Muscle of arm (tissue), 14 donors: ENCODE data around the gene TMED1. TPM values are rescaled to one million over a fixed set of nuclear protein-coding genes. Genes with fewer than 3 reads are reported as not detected.
"Not testable (repeated sequence)": the region's sequence is repeated elsewhere in the genome, so short reads cannot be mapped to it uniquely, and the experiment has no call there.

Source experiments
- DNase-seq: peaks from one replicate; pipeline ENCODE4 v3.0.0-alpha.2; 2013
- long read RNA-seq, 11 donors: transcript quantifications; one replicate each; lab custom pipeline, GENCODE V29; 2026
- polyA plus RNA-seq, 12 donors: library from polyadenylated mRNA; unstranded; fragments of 120-200 nt; gene quantifications; one replicate each; pipeline ENCODE4 v1.2.1, GENCODE V29; 2013; ENCODE audit not compliant: insufficient read length in 12 of 12

Gene TMED1, protein sequence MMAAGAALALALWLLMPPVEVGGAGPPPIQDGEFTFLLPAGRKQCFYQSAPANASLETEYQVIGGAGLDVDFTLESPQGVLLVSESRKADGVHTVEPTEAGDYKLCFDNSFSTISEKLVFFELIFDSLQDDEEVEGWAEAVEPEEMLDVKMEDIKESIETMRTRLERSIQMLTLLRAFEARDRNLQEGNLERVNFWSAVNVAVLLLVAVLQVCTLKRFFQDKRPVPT
- 10 to 100 TPM in 11 of 12 donors, not detected in 1; 23.9 to 39.4 (median 29.5) TPM for polyA plus RNA-seq
- long read RNA-seq, donor 1, transcript TMED1-201 (4 exons, 1,340 nt), result major isoform, 16 of 16 reads
- long read RNA-seq, donor 1, partial matches to known transcripts, result 0 of 16 reads
- long read RNA-seq, donor 1, other reads (novel, unspliced or antisense), result 0 of 16 reads
- long read RNA-seq, donor 2, transcript TMED1-201 (4 exons, 1,340 nt), result major isoform, 29 of 29 reads
- long read RNA-seq, donor 2, partial matches to known transcripts, result 0 of 29 reads
- long read RNA-seq, donor 2, other reads (novel, unspliced or antisense), result 0 of 29 reads
- long read RNA-seq, donor 3, partial matches to known transcripts, result 0 of 5 reads
- long read RNA-seq, donor 3, other reads (novel, unspliced or antisense), result 0 of 5 reads
- long read RNA-seq, donor 4, transcript TMED1-201 (4 exons, 1,340 nt), result major isoform, 5 of 5 reads
- long read RNA-seq, donor 4, partial matches to known transcripts, result 0 of 5 reads
- long read RNA-seq, donor 4, other reads (novel, unspliced or antisense), result 0 of 5 reads
- long read RNA-seq, donor 5, transcript TMED1-201 (4 exons, 1,340 nt), result major isoform, 28 of 29 reads
- long read RNA-seq, donor 5, partial matches to known transcripts, result 0 of 29 reads
- long read RNA-seq, donor 5, other reads (novel, unspliced or antisense), result 0 of 29 reads
- long read RNA-seq, donor 6, transcript TMED1-201 (4 exons, 1,340 nt), result major isoform, 14 of 14 reads
- long read RNA-seq, donor 6, partial matches to known transcripts, result 0 of 14 reads
- long read RNA-seq, donor 6, other reads (novel, unspliced or antisense), result 0 of 14 reads
- long read RNA-seq, donor 7, transcript TMED1-201 (4 exons, 1,340 nt), result major isoform, 8 of 8 reads
- long read RNA-seq, donor 7, partial matches to known transcripts, result 0 of 8 reads
- long read RNA-seq, donor 7, other reads (novel, unspliced or antisense), result 0 of 8 reads
- long read RNA-seq, donor 8, transcript TMED1-201 (4 exons, 1,340 nt), result major isoform, 20 of 20 reads
- long read RNA-seq, donor 8, partial matches to known transcripts, result 0 of 20 reads
- long read RNA-seq, donor 8, other reads (novel, unspliced or antisense), result 0 of 20 reads
- long read RNA-seq, donor 9, transcript TMED1-201 (4 exons, 1,340 nt), result major isoform, 15 of 15 reads
- long read RNA-seq, donor 9, partial matches to known transcripts, result 0 of 15 reads
- long read RNA-seq, donor 9, other reads (novel, unspliced or antisense), result 0 of 15 reads
- long read RNA-seq, donor 10, transcript TMED1-201 (4 exons, 1,340 nt), result major isoform, 15 of 15 reads
- long read RNA-seq, donor 10, partial matches to known transcripts, result 0 of 15 reads
- long read RNA-seq, donor 10, other reads (novel, unspliced or antisense), result 0 of 15 reads
- long read RNA-seq, donor 11, transcript TMED1-201 (4 exons, 1,340 nt), result major isoform, 25 of 25 reads
- long read RNA-seq, donor 11, partial matches to known transcripts, result 0 of 25 reads
- long read RNA-seq, donor 11, other reads (novel, unspliced or antisense), result 0 of 25 reads

DNA sequence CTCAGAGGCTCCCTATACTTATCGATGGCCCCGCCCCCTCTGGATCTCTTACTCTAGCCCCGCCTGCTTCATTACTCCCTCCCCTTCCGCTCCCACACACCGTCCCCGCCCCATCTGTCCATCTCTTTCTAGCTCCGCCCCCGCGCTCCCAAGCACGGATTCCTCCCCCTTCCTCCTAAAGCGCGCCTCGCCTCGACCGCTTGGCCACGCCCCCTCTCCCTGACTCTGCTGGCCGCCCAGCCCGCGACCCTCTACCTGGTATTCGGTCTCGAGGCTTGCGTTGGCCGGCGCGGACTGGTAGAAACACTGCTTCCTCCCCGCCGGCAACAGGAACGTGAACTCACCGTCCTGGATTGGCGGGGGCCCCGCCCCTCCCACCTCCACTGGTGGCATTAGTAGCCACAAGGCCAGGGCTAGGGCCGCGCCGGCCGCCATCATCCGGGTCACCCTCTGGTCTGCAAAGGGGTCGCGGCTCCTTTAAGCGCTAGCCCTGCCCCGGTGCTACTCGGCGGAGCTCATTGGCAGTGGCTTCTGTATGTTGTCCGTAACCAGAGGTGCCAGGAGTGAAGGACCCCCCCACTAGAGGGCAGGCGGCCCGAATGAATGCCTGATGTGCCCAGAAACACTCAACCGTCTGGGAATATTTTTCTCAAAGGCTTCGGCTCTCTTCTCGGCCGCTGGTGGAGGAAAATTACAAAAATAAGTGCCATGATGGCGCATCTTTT lies at the start of gene TMED1:
TSS of gene TMED1 (minus strand) at position 459 of the 725 bp plus-strand sequence. CDS start at position 438, 21 bp downstream.
- peak; percentile 98 for DNase-seq

DNA sequence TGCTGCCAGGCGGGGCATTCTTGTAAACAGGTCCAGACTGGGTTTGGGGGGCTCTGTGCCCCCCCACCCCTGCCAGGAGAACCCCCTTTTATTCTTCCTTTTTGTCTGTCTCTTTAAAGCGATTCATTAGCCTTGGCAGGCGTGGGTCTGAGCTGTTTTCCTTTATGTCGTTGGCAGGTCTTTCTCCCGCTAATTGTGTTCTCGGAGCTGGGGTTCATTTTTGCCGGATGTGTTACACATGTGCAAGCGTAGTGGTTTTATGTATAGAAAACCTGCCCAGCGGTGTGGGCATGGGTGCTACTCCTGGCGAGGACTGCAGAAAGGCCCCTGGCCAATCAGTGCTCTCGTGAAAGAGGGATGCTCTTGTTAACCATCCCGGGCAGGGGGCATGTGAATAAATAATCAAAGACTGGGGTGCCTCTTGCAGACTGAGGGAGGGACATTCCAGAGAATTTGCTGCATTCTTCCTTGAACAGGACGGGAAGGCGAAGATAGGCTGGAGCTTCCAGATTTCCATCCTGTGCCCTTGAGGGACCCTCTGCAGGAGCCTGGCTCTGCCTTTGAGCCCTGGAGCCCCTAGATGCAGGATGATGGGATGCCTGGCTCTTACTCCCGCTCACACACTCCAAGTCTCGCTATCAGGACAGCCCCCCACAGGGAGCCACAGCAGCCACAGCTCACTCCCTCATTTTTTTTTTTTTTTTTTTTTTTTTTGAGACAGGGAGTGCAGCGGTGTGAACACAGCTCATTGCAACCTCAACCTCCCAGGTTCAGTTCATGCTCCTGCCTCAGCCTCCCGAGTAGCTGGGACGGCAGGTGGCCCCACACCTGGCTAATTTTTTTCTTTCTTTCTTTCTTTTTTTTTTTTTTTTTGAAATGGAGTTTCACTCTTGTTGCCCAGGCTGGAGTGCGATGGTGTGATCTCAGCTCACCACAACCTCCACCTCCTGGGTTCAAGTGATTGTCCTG lies 49.5 kb upstream of the TMED1 start:
- no peak for DNase-seq

DNA sequence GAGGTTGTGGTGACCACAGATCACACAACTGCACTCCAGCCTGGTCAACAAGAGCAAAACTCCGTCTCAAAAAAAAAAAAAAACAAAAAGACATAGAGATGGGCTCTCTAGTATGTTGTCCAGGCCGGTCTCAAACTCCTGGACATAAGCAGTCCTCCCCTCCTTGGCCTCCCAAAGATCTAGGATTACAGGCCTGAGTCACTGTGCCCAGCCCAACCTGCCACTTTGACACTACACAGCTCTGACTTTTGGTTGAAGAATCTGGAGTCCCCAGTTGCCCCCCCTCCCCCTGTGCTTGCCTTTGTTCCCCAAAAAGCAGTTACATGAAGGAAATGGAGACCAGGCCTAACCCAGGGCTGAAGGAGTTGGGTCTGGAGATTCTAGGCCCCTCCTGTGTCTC lies 48.3 kb upstream of the TMED1 start:
- DNase-seq, result no peak

DNA sequence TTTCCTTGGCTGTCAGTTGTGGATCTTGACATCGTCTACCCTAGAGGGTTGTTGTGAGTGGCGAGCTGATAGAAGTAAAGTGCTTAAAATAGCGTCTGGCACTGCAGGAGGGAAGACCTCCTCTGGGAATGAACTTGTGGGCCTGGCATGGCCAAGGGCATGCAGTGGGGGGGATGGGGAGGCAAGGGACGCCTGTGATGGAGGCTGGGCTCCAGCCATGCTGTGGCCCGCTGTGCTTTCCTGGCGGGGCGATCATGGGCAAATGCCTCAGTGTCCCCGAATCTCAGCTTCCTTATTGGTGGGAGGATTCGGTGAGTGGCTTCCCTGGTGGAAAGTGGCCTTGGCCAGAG lies 46.1 kb upstream of the TMED1 start:
- no peak for DNase-seq

DNA sequence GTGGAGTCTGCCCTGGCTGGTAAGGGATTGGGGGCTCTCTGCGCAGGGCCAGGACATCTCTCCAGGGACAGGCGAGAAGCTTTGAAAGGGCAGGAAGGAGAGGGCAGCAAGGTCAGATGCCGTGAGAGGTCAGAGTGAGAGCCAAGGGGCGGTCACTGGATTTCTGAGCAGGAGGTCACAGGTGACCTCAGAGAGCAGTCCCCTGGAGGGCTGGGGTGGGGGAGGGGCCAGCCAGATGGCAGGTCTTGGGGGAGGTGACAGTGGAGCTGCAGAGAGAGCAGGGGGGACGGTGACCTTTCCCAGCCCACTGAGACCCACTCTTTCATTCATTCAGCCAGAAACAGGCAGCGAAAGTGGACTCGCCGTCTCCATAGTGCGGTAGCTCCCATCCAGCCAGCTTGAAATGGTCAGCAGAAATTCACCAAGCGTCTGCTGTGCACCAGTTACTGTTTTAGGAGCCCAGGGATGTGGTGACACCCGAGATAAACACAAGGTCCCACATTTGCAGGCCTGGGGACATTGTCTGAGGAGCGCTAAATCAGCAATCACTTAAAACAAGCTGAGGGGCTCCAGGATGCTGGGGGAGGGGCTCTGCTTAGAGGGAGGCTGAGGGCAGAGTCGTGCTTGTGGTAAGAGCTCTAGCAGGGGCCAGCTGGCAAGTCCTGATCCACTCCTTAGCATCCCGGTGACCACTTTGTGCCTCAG lies 45.5 kb upstream of the TMED1 start:
- DNase-seq, result no peak

DNA sequence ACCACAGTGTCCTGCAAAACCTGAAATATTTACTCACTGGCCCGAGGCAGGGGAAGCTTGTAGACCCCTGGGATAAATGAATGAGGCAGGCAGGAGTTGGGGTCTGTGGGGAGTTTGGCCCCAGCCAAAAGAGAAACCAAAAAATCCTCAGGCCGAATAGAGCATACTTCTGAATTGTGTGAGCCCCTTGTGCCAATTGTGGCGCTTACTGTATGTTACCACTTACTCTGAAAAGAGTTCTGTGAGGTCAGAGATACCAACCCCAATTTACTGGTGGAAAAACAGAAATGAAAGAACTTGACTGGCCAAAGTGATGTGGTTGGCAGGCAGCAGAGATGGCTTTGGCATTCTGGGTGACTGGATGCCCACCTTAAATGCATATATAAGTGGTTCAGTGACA lies 42.2 kb upstream of the TMED1 start:
- DNase-seq, result no peak

DNA sequence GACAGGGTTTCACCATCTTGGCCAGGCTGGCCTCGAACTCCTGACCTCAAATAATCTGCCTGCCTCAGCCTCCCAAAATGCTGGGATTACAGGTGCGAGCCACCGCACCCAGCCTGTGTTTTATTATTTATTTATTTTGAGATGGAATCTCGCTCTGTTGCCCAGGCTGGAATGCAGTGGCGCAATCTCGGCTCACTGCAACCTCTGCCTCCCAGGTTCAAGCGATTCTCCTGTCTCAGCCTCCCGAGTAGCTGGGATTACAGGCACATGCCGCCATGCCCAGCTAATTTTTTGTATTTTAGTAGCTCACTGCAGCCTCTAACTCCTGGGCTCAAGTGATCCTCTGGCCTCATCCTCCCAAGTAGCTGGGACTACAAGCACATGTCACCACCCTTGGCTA lies 41.6 kb upstream of the TMED1 start:
- not testable (repeated sequence) for DNase-seq

DNA sequence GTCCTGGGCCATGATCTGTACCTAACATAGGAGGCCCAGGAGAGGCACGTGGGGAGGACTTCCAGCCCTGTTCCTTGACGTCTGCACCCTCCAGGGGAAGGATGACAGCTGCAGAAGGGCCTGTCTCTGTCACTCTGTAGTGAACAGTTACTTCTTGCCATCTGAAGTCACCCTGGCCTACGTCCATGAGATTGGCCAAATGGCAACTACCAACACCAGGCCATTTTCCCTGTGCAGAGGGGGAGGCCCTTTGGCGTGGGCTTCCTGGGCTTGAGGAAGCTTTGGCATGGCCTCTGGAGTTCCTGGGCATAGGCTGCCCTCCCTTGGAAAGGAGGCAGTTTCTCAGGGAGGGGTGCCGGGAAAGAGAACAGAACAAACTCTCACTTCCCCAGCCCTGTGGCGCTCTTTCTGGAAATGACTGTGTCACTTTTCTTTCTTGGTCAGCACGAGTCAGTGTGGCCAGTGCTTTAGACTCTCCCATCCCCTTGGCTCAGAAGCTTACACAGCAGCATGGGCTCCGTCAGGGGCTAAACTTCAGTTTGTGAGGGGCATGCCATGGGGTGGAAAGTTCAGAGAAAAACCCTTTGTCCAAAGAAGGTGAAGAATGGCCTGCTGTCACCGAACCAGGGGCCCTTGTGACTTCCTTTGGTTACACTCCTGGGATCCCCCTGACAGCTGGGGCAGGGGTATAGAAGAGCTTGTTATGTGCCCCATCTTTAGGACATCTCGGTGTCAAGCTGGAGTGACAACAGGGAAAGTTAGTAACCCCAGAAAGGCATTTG lies 40.6 kb upstream of the TMED1 start:
- no peak for DNase-seq

DNA sequence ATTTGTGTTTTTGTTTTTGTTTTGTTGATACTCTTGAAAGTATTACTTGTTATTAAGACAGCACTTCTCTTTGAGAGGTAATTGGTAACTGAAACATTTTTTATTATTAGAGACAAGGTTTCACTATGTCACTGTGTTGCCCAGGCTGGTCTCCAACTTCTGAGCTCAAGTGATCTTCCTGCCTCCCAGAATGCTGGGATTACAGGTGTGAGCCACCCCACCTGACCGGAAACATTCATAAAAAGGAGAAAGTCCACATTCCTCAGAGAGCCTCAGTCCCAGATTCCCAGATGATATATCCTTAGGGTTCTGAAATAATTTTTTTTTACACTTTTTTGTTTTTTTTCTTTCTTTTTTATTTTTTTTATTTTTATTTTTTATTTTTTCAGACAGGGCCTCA lies 38.0 kb upstream of the TMED1 start:
- DNase-seq, result no peak

DNA sequence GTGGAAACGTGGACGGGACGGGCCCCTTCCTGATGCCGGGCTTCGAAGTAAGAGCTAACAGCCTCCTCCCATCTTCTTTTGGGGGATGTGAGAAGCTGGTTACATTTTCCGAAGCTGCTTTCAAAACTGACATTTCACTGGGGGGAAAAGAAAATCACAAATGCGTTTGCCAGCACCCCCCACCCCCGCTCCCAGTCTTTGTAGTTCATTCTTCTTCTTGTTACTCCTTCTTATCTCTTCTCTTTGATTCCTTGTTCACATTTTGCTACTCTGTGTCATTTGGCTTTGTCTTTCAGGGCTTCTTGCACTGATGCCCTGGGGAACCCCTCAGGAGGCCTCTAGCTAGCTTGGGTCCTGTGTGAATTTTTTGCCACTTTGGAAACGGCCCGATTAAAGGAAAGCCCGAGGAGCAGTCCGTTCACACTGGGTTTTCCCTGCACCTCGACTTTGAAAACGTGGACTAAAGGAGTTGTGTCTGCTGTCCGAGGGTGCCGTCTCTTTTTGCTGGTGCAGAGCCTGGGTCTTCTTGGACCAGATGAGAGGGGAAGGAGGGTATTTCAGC lies 36.6 kb upstream of the TMED1 start:
- DNase-seq, result no peak

DNA sequence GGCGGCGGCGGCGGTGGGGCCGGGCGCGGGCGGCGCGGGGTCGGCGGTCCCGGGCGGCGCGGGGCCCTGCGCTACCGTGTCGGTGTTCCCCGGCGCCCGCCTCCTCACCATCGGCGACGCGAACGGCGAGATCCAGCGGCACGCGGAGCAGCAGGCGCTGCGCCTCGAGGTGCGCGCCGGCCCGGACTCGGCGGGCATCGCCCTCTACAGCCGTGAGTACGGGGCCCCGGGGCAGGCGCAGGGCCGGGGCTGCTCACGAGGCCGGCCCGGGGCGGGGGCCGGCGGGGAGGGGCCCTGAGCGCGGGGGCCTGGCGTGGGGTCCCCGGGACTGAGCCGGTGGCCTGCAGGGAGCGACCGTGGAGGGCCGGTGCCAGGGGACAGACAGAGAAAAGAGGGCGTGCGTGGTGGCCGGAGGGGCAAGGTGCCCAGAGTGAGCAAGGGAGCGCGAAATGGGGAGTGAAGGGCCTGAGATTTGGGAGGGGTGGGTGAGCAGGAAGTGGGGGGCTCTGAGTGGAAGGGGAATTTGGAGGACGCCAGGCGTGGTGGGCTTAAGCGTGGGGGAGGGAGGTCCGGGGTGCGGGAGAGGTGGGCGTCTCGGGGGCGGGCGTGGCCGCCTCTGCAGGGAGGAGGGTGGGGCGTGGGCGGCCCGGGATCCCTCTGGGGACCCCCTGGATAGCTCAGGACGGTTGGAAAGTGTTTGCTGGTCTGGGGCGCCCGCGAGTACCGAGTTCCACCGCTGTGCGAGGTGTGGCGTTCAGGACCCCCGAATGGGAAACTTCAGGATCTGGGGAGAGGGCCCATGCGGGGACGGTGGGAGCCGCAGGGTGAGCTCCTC lies 35.9 kb upstream of the TMED1 start:
- no peak for DNase-seq

DNA sequence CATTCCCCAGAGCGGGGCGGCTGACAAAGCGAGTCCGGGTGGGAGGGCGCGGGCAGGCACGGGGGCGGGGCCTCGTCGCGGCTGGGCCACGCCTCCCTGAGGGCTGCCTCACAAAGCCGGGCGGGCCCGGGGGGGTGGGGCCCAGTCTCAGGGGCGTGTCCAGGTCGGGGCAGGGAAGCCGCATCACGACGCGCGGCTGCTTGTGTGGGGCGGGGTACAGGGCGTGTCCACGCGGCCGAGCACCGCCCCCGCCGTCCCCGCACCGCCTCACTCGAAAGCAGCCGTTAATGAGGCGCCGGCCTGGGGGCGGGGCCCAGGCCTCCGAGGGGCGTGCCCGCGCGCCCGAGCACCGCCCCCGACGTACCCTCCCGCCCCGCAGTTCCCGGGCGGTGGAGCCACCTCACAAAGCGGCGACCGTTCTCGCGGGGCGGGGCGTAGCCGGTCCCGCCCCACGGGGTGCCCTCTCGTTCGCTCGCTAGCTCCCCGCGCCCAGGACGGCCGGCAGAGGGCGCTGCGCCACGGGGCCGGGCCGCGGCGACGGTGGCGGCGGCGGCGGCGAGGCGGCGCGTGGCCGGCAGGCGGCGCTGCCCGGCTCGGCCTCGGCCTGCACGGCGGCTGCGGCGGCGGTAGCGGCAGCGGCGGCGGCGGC lies 35.1 kb upstream of the TMED1 start, which contains the start of gene CARM1:
TSS of gene CARM1 (plus strand) at position 599 of the 649 bp plus-strand sequence. CDS start 150 bp downstream, outside the sequence.
- DNase-seq, result peak; percentile 98

DNA sequence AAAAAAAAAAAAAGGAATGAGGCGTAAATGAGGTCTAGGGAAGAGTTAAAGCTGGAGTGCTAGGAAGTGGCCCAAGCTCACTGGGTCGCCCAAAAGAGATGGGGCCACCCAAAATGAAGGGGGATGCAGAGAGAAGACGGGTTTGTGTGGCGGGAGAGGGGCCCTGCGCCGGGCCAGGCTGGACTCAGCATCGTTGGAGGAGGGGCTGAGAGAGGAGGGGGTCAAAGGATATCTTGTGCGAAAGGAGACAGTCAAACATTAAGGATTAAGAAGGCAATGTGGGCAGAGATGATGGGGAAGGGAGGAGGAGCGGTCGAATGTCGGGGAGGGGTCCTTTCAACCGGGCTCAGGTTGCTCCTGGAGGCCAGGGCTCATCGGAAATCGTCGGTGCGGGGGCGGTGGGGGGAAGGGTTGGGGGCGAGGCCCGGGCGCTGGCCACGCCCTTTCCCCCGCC lies 34.5 kb upstream of the TMED1 start:
- DNase-seq, result no peak

DNA sequence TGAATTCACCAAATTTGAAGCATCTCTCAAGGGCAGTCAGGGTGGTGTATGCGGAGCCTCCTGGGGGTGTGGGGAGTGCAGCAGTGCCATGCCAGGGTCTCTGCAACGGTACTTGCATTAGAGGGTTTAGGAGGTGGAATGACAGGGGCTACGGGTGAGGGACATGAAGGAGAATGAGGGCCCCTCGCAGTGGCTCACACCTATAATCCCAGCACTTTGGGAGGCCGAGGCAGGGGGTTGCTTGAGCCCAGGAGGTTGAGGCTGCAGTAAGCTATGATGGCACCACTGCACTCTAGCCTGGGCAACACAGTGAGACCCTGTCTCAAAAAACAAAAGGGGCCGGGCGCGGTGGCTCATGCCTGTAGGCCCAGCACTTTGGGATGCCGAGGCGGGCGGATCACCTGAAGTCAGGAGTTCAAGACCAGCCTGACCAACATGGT lies 33.9 kb upstream of the TMED1 start:
- DNase-seq, result not testable (repeated sequence)

DNA sequence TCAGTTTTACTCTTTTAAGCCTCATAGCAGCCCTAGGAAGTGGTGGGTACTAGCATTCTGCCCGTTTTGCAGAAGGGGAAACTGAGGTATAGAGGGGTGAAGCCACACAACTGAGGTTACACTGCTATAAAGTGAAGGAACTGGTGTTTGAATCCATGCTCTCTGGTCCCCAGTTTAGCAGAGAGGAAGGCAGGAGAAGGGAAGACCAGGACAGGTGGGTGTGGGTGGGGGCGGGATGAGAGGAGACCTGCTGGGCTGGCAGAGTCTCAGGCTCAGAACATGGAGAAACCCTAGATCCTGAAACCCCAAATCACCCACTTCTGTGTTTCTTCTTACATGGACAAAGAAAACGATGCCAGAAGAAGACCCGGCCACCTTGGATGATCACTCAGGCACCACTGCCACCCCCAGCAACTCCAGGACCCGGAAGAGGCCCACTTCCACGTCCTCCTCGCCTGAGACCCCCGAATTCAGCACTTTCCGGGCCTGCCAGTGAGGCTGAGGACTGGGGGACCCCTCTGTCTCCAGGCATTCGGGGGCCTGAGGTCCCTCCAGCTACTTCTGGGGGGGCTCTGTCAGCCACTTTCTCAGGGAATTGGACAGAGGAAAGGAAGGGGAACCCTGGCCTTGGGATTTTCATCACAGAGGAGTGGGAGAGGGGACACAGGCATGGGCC lies 33.0 kb upstream of the TMED1 start:
- DNase-seq, result no peak
